ENCODE data around the gene RETREG1.
"Not testable (repeated sequence)": the region's sequence is repeated elsewhere in the genome, so short reads cannot be mapped to it uniquely, and the experiment has no call there.

DNA sequence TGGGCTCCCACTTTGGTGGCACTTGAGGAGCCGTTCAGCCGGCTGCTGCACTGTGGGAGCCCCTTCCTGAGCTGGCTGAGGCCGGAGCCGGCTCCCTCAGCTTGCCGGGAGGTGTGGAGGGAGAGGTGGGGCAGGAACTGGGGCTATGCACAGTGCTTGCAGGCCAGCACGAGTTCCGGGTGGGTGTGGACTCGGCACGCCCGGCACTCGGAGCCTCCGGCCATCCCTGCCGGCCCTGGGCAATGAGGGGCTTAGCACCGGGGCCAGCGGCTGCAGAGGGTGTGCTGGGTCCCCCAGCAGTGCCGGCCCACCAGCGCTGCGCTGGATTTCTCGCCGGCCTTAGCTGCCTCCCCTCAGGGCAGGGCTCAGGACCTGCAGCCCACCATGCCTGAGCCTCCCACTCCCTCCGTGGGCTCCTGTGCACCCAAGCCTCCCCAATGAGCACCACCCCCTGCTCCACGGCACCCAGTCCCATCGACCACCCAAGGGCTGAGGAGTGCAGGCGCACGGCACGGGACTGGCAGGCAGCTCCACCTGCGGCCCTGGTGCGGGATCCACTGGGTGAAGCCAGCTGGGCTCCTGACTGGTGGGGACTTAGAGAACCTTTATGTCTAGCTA, 180.6 kb downstream of the RETREG1 start:
- TF ChIP-seq CTCF (IDR thresholded peaks at IDR 0.05; ENCODE audit: poor library complexity); EZH2 (IDR thresholded peaks at IDR 0.05; ENCODE audit: borderline replicate concordance); EZH2phosphoT487 (IDR thresholded peaks at IDR 0.05; ENCODE audit: low read depth, severe bottlenecking, unreplicated experiment): not testable (repeated sequence)
